AG04449 (cell line): Measurements from ENCODE around the gene ACTR2.

Experiments used
- CTCF ChIA-PET: fragments of 350-600 bp; formaldehyde crosslinking; extraction: SDS; loops from one replicate; lab custom pipeline; 2021; ENCODE audit warnings: antibody characterized with exemption; lab: Yijun Ruan, JAX
- POLR2A ChIA-PET: fragments of 400-600, 350-600 bp; formaldehyde crosslinking; extraction: SDS; loops from one replicate; lab custom pipeline; 2020; ENCODE audit warnings: antibody characterized with exemption, inconsistent platforms; lab: Yijun Ruan, JAX
- DNase-seq: peaks from one replicate; pipeline ENCODE4 v3.0.0-alpha.2; 2010; ENCODE audit warnings: low read depth, low spot score
- H3K4me3 ChIP-seq: 2 replicates; pipeline ENCODE4 v1.5.1; 2011; ENCODE audit warnings: low read depth, mild to moderate bottlenecking, control low read depth, low read length
- CTCF ChIP-seq: IDR thresholded peaks from one replicate; pipeline ENCODE4 v1.5.1; 2011; ENCODE audit warnings: mild to moderate bottlenecking, moderate library complexity, low read length, control low read depth, inconsistent platforms; ENCODE audit not compliant: insufficient read depth; ENCODE audit errors: missing control alignments

Gene ACTR2

GRCh38 chr2:65268957-65269356, 41.3 kb downstream of the ACTR2 start:
- DNase-seq, result no peak
- ChIA-PET CTCF (interaction anchor here (1.1 to 7.3 kb wide), 4 partner anchors 7 to 305 kb away, joined by 3 to 56 read pairs (median 8); no protein-coding TSS in a partner anchor), POLR2A (no interaction called here)
- no peak for TF ChIP-seq CTCF
- H3K4me3 ChIP-seq, result no peak overlapping the region

- H3K4me3 ChIP-seq, result no peak overlapping the region
- ChIA-PET POLR2A (no interaction called here), CTCF (interaction anchor here (0.8 to 5.3 kb wide), 3 partner anchors 7 to 280 kb away, joined by 4 to 56 read pairs (median 4); no protein-coding TSS in a partner anchor)
- TF ChIP-seq CTCF, result no peak
- DNase-seq, result no peak
Observed at GRCh38 chr2:65273344-65273743, 45.7 kb downstream of the ACTR2 start.

GRCh38 chr2:65275141-65275915, 47.7 kb downstream of the ACTR2 start:
- no peak overlapping the region for H3K4me3 ChIP-seq
- POLR2A ChIA-PET, result no interaction called here
- TF ChIP-seq CTCF, result no peak
- DNase-seq, result no peak
- CTCF ChIA-PET, result interaction anchor here (0.9 to 5.3 kb wide), 6 partner anchors 9 to 298 kb away, joined by 3 to 56 read pairs (median 4); no protein-coding TSS in a partner anchor

GRCh38 chr2:65276609-65277008, 49.0 kb downstream of the ACTR2 start:
- POLR2A ChIA-PET, result interaction anchor here (0.7 kb wide), 1 partner anchor 91 kb away, joined by 3 read pairs; no protein-coding TSS in a partner anchor
- DNase-seq, result no peak
- H3K4me3 ChIP-seq, result no peak overlapping the region
- TF ChIP-seq CTCF, result no peak
- CTCF ChIA-PET, result interaction anchor here (1.1 to 5.3 kb wide), 6 partner anchors 11 to 297 kb away, joined by 3 to 56 read pairs (median 4); no protein-coding TSS in a partner anchor

- no peak for DNase-seq
- ChIA-PET CTCF (interaction anchor here (1.1 to 5.3 kb wide), 5 partner anchors 11 to 297 kb away, joined by 3 to 56 read pairs (median 4); no protein-coding TSS in a partner anchor), POLR2A (interaction anchor here (0.6 to 0.7 kb wide), 2 partner anchors 65 to 92 kb away, joined by 3 read pairs; no protein-coding TSS in a partner anchor)
- no peak for TF ChIP-seq CTCF
- H3K4me3 ChIP-seq, result no peak overlapping the region
Observed at GRCh38 chr2:65277118-65277517, 49.5 kb downstream of the ACTR2 start.

- H3K4me3 ChIP-seq, result no peak overlapping the region
- ChIA-PET CTCF (interaction anchor here (0.9 to 5.3 kb wide), 5 partner anchors 12 to 296 kb away, joined by 3 to 56 read pairs (median 4); no protein-coding TSS in a partner anchor), POLR2A (interaction anchor here (0.5 to 0.6 kb wide), 2 partner anchors 66 to 144 kb away, joined by 3 to 5 read pairs; no protein-coding TSS in a partner anchor)
- DNase-seq, result no peak
- TF ChIP-seq CTCF, result no peak
Observed at GRCh38 chr2:65277791-65278483, 50.3 kb downstream of the ACTR2 start.
